T-cell (primary cell): ENCODE measurements around the gene ATP2B2. TPM values are rescaled to one million over a fixed set of nuclear protein-coding genes. Genes with fewer than 3 reads are reported as not detected.

Experiments
- ATAC-seq, 4 experiments: fragments of 200-7000 bp in 3 of 4; fragments of 150-1000 bp in 1 of 4; cut with Tn5 transposase; replicated peaks in 1 of 4; 1 replicate in 3 of 4; 2 replicates in 1 of 4; pipeline ENCODE4 v1.10.0; 2021; ENCODE audit warnings: moderate library complexity in 3 of 4, mild to moderate bottlenecking in 2 of 4, moderate number of reproducible peaks in 1 of 4
- CTCF ChIA-PET, 2 donors: fragments of 300-600 bp; sonication (Branson Sonifier 250); formaldehyde crosslinking; loops; one replicate each; lab custom pipeline; 2022; ENCODE audit warnings: antibody characterized with exemption in 2 of 2; lab: Charles Lee
- POLR2A ChIA-PET, 2 donors: fragments of 300-600 bp; sonication (Branson Sonifier 250); formaldehyde crosslinking; loops; one replicate each; lab custom pipeline; 2022; ENCODE audit warnings: antibody characterized with exemption in 2 of 2; lab: Charles Lee
- DNase-seq, 35 experiments: peaks; one replicate each; pipeline versions ENCODE4 v3.0.0 to v3.0.0-alpha.2; 2013 to 2023
- H3K27ac ChIP-seq: one replicate; pipeline ENCODE4 v1.5.1; 2013; ENCODE audit warnings: low read length
- H3K27me3 ChIP-seq, 2 experiments: replicated peaks in 1 of 2; 1 replicate in 1 of 2; 2 replicates in 1 of 2; pipeline versions ENCODE4 v1.6.1 to v1.7.0; 2013; ENCODE audit warnings: low read length in 1 of 2, mixed read lengths in 1 of 2; ENCODE audit not compliant: control insufficient read depth in 2 of 2, insufficient read depth in 2 of 2; ENCODE audit errors: extremely low read depth in 1 of 2
- H3K36me3 ChIP-seq, 2 donors: 1 replicate in 1 of 2; 2 replicates in 1 of 2; pipeline versions ENCODE4 v1.6.1 to v1.7.0; 2013; ENCODE audit warnings: low read length in 1 of 2; ENCODE audit not compliant: control insufficient read depth in 2 of 2, insufficient read depth in 1 of 2; ENCODE audit errors: extremely low read depth in 1 of 2
- H3K4me1 ChIP-seq, 2 experiments: 1 replicate in 1 of 2; 2 replicates in 1 of 2; pipeline versions ENCODE4 v1.6.1 to v1.7.0; 2013; ENCODE audit warnings: low read length in 2 of 2, mixed read lengths in 1 of 2; ENCODE audit not compliant: insufficient read depth in 2 of 2, control insufficient read depth in 1 of 2; ENCODE audit errors: extremely low read depth in 1 of 2
- H3K4me3 ChIP-seq, 2 donors: 1 replicate in 1 of 2; 2 replicates in 1 of 2; pipeline versions ENCODE4 v1.5.1 to v1.7.0; 2013; ENCODE audit warnings: mild to moderate bottlenecking in 2 of 2, low read length in 1 of 2, moderate library complexity in 1 of 2; ENCODE audit not compliant: control insufficient read depth in 1 of 2; ENCODE audit errors: extremely low read depth in 1 of 2
- H3K9me3 ChIP-seq: 2 replicates; pipeline ENCODE4 v1.7.0; 2013
- H3K27ac Mint-ChIP-seq, 2 donors: one replicate each; pipeline ENCODE4 v1.8.0; 2020 to 2021; ENCODE audit warnings: mild to moderate bottlenecking in 2 of 2, mixed read lengths in 2 of 2
- H3K27me3 Mint-ChIP-seq, 2 donors: one replicate each; pipeline ENCODE4 v1.8.0; 2021 to 2022; ENCODE audit warnings: mixed read lengths in 2 of 2
- H3K36me3 Mint-ChIP-seq: one replicate; pipeline ENCODE4 v1.8.0; 2021; ENCODE audit warnings: mixed read lengths
- H3K4me1 Mint-ChIP-seq, 3 donors: one replicate each; pipeline ENCODE4 v1.8.0; 2020 to 2022; ENCODE audit warnings: mixed read lengths in 3 of 3, mild to moderate bottlenecking in 1 of 3
- H3K4me3 Mint-ChIP-seq, 3 donors: one replicate each; pipeline ENCODE4 v1.8.0; 2020 to 2022; ENCODE audit warnings: mild to moderate bottlenecking in 3 of 3, mixed read lengths in 3 of 3, moderate library complexity in 3 of 3
- H3K9me3 Mint-ChIP-seq, 3 donors: one replicate each; pipeline ENCODE4 v1.8.0; 2020 to 2022; ENCODE audit warnings: mixed read lengths in 3 of 3
- WGBS: methylation state at CpG from one replicate; pipeline ENCODE4 v1.1.5; 2013; ENCODE audit warnings: missing lambda C conversion rate; ENCODE audit not compliant: insufficient coverage; 5-methylcytosine and 5-hydroxymethylcytosine counted together
- total RNA-seq, 35 experiments: library from RNA in 6 of 35; stranded (reverse) in 6 of 35; fragments of 120-200 nt in 1 of 35; gene quantifications; one replicate each; pipeline versions ENCODE4 v1.2.1 to v1.2.4 and lab custom pipeline; 2013 to 2026

The ATP2B2 gene
- total RNA-seq, 5 donors from 2014 or later (not counting 1 experiment from before 2014, with no cell fraction given) = not detected

DNA sequence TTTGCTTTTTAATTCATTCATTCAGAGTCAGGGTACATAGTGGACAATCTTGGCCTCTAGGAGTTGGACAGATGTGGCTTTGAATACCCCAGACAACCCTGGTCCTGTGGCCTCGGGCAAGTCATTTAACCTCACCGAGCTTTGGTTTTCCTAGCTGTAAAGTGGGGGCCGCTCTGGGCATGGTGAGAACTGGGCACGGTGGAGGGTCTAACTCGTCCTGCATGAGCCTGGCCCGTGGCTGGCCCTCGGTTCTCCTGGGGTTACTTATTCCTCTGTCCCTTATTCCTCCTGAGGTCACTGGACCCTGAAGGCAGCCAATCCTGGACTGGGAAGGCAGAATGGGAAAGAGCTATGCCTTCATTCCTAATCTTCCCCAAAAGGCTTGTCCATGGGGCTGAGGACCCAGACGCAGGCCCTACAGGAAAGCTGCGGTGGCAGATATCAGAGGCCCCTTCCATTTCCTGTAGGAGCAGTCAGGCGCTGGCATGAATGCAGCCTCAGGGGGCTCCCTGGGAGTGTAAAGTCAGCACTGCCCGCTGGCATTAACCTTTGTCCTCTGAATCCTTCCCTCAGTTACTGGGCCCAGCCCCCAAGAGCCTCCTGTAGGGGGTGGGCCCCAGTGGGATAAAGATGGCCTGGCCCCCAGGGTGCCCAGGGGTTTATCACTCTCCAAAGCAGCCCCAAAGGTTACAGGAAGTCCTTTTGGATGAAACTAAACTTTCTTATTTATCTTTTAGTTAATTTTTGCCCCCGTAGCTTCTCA lies 166.6 kb downstream of the ATP2B2 start:
- DNase-seq (no peak), ATAC-seq (no peak)
- peaks cover 0 to 4% of the 10 kb centered on the region in 2 experiments for H3K4me1 ChIP-seq
- peaks cover 0 to 21% of the 10 kb centered on the region in 2 experiments for H3K27me3 ChIP-seq
- Mint-ChIP-seq H3K4me3 (no peak overlapping the region), H3K4me1 (peaks cover 0 to 12% (median 6%) of the 10 kb centered on the region in 3 donors), H3K27ac (no peak overlapping the region), H3K27me3 (peaks cover 3 to 4% of the 10 kb centered on the region in 2 donors), H3K36me3 (no peaks in the 10 kb centered on the region), H3K9me3 (no peaks in the 10 kb centered on the region)
- ChIA-PET CTCF (interaction anchor here in 1 of 2 donors (1.2 kb wide), 1 partner anchor 401 kb away, joined by 3 read pairs; no protein-coding TSS in a partner anchor), POLR2A (interaction anchor here in 1 of 2 donors (0.5 kb wide), 1 partner anchor 263 kb away, joined by 7 read pairs; no protein-coding TSS in a partner anchor)
- H3K4me3 ChIP-seq = no peak overlapping the region
- 57% methylated on average over 10 of the region's 12 CpGs for WGBS
- H3K36me3 ChIP-seq = no peaks in the 10 kb centered on the region
- H3K27ac ChIP-seq = no peak overlapping the region
- no peaks in the 10 kb centered on the region for H3K9me3 ChIP-seq

DNA sequence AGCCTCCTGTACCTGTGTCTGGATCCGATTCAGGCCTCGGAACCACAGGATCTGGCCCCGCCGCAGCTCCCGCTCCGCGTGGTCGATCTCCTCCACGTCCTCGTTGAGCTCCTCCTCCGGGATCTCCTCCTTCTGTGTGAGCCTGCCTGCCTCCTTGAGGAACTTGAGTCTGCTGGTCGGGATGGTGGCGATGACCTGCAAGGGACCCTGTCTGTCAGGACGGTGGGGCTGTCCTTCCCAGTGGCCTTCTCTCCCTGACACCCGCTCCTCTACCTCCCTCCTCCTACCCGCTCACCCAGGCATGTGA lies 167.3 kb downstream of the ATP2B2 start:
- H3K4me3 ChIP-seq = no peak overlapping the region
- Mint-ChIP-seq H3K27me3 (peaks cover 1 to 3% of the 10 kb centered on the region in 2 donors), H3K27ac (no peak overlapping the region), H3K36me3 (no peaks in the 10 kb centered on the region), H3K4me3 (no peak overlapping the region), H3K9me3 (no peaks in the 10 kb centered on the region), H3K4me1 (peaks cover 0 to 15% (median 6%) of the 10 kb centered on the region in 3 donors)
- CTCF ChIA-PET = interaction anchor here in 1 of 2 donors (1.3 kb wide), 1 partner anchor 402 kb away, joined by 3 read pairs; no protein-coding TSS in a partner anchor
- H3K4me1 ChIP-seq = peaks cover 0 to 4% of the 10 kb centered on the region in 2 experiments
- no peaks in the 10 kb centered on the region for H3K9me3 ChIP-seq
- POLR2A ChIA-PET = interaction anchor here in 1 of 2 donors (0.5 kb wide), 1 partner anchor 262 kb away, joined by 7 read pairs; no protein-coding TSS in a partner anchor
- H3K27ac ChIP-seq = no peak overlapping the region
- no peaks in the 10 kb centered on the region for H3K36me3 ChIP-seq
- DNase-seq = no peak
- 83% methylated on average over 14 of the region's 16 CpGs for WGBS
- ATAC-seq = no peak
- H3K27me3 ChIP-seq = peaks cover 0 to 18% of the 10 kb centered on the region in 2 experiments

DNA sequence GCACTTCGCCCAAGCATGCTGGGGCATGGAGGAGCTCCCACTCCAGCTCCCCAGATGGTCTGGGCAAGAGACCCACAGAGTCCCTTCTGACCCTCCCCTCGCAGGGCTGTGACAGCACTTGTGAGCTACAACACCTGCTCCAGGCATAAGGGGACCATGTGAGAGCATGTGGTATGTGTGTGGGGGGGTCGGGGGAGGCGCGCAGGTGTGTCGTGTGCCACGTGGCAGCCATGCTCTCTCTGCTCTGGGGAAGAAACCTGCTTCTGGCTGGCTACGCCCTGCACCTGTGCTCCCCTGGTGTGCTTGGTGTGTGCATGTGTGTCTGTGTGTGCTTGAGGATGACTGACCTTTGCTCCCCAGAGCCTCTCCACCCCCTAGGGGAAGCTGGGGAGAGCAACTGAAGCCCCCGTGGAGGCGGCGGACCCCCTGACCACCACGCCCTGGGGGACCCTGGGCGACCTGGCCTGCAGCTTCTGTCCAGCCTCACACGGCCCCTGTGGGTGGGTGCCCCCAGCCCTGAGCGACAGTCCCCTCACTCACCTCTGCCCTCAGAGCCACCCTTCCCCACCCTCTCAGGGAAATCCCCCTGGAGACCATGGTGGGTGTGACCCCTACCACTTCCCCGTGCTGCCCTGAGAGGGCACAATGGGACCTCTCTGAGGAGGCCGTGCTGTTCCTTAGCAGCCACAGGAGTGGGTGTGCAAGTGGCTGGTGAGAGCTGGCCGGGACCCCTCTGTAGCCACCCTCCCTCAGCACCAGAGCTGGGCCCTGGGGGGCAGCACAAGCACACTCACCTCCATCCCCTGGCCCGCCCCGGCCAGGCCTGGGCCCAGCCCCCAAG lies 167.8 kb downstream of the ATP2B2 start:
- H3K4me1 Mint-ChIP-seq = peaks cover 0 to 15% (median 6%) of the 10 kb centered on the region in 3 donors
- ATAC-seq = no peak
- Histone ChIP-seq H3K4me1 (peaks cover 0 to 4% of the 10 kb centered on the region in 2 experiments), H3K27ac (no peak overlapping the region), H3K4me3 (no peak overlapping the region), H3K9me3 (no peaks in the 10 kb centered on the region), H3K27me3 (peaks cover 0 to 16% of the 10 kb centered on the region in 2 experiments), H3K36me3 (no peaks in the 10 kb centered on the region)
- H3K4me3 Mint-ChIP-seq = no peak overlapping the region
- H3K36me3 Mint-ChIP-seq = no peaks in the 10 kb centered on the region
- peaks cover 1 to 3% of the 10 kb centered on the region in 2 donors for H3K27me3 Mint-ChIP-seq
- DNase-seq = no peak
- POLR2A ChIA-PET = no interaction called here
- CTCF ChIA-PET = interaction anchor here in 1 of 2 donors (1.3 kb wide), 1 partner anchor 402 kb away, joined by 3 read pairs; no protein-coding TSS in a partner anchor
- 72% methylated on average over 6 of the region's 20 CpGs for whole genome bisulfite sequencing
- H3K27ac Mint-ChIP-seq = no peak overlapping the region
- H3K9me3 Mint-ChIP-seq = no peaks in the 10 kb centered on the region

DNA sequence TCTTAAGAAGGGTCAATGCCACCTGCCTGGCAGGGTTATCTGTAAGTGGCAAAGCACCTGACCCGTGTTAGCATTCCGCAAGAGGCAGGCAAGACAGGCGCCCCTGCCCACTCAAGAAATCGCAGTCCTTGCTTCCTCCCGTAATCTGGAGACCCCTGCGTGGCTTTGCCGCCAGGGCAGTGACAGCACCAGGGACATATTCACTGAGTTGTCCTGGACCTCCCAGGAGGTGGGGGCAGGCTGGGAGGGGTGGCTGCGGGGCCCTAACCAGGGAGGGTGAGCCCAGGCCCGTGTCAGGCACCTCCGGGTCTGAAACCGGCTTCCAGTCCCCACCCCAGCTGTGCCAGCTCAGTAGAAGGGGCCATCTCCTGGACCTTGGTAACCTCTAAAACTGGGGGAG lies 168.6 kb downstream of the ATP2B2 start:
- Histone ChIP-seq H3K27me3 (peaks cover 0 to 19% of the 10 kb centered on the region in 2 experiments), H3K27ac (no peak overlapping the region), H3K4me3 (no peak overlapping the region), H3K4me1 (peaks cover 0 to 4% of the 10 kb centered on the region in 2 experiments), H3K9me3 (no peaks in the 10 kb centered on the region), H3K36me3 (no peaks in the 10 kb centered on the region)
- Mint-ChIP-seq H3K4me1 (peaks cover 0 to 18% (median 6%) of the 10 kb centered on the region in 3 donors), H3K4me3 (no peak overlapping the region), H3K9me3 (no peaks in the 10 kb centered on the region), H3K27me3 (peaks cover 1 to 3% of the 10 kb centered on the region in 2 donors), H3K36me3 (no peaks in the 10 kb centered on the region), H3K27ac (no peak overlapping the region)
- ATAC-seq (no peak), DNase-seq (no peak)
- CTCF ChIA-PET = interaction anchor here in 1 of 2 donors (0.6 kb wide), 2 partner anchors 14 to 1326 kb away, joined by 3 read pairs; no protein-coding TSS in a partner anchor
- POLR2A ChIA-PET = no interaction called here
- WGBS = 92% methylated on average over 7 of the region's 11 CpGs

DNA sequence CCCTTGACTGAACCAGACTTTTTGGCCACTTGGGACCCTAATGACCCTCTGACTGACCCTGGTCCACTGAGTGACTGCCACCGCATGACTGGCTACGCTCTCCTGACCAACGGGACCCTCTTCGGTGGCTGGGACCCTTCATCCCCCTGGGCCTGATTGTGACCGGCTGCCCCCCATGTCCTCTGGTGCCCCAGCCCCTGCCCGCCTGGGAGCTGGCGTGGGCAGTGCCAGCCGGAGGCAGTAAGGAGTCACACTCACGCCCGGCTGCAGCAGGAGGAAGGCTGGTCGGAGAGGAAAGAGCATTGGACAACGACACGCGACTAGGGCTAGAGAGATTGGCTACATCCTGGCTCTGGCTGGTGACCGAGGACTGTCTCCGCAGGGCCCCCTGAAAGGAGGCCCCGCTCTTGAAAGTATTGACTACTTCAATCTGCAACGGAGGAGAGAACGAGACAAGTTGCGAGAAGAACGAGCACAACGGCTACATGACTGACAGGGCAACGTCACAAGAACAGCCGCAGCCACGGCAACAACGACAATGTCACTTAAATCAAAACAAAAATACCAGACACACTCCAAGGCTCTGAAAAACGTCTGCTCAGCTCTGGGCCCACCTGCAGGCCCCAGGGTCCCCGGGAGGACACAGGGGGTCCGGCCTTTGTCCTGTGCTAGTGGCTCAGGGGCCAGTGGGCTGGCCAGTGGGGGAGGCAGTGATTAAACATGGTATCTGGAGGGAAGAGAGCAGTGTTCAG lies 169.3 kb downstream of the ATP2B2 start:
- H3K4me1 ChIP-seq = peaks cover 0 to 4% of the 10 kb centered on the region in 2 experiments
- Mint-ChIP-seq H3K9me3 (no peaks in the 10 kb centered on the region), H3K27ac (no peak overlapping the region), H3K27me3 (peaks cover 1 to 6% of the 10 kb centered on the region in 2 donors), H3K36me3 (no peaks in the 10 kb centered on the region), H3K4me1 (peaks cover 0 to 20% (median 6%) of the 10 kb centered on the region in 3 donors), H3K4me3 (no peak overlapping the region)
- no peaks in the 10 kb centered on the region for H3K36me3 ChIP-seq
- WGBS = 90% methylated on average over 27 of the region's 29 CpGs
- DNase-seq = no peak
- ChIA-PET POLR2A (no interaction called here), CTCF (interaction anchor here in 1 of 2 donors (0.6 kb wide), 2 partner anchors 13 to 1327 kb away, joined by 3 read pairs; no protein-coding TSS in a partner anchor)
- no peaks in the 10 kb centered on the region for H3K9me3 ChIP-seq
- H3K27ac ChIP-seq = no peak overlapping the region
- H3K27me3 ChIP-seq = peaks cover 0 to 19% of the 10 kb centered on the region in 2 experiments
- no peak for ATAC-seq
- no peak overlapping the region for H3K4me3 ChIP-seq
